A549 treated with Mapracorat at 1 μM for 4 hours (cell line): ENCODE measurements around the gene CXCL5. TPM values are rescaled to one million over a fixed set of nuclear protein-coding genes. Genes with fewer than 3 reads are reported as not detected.

Experiments used
- total RNA-seq: library from RNA; stranded (reverse); fragments of 200-300 nt; extraction: Qiagen RNA extraction; gene quantifications from 5 replicates; pipeline ENCODE4 v1.2.3, GENCODE V29; 2022

CXCL5 gene
- total RNA-seq = 31.9 to 38.4 TPM (median 35.3 TPM) in 5 replicates

DNA sequence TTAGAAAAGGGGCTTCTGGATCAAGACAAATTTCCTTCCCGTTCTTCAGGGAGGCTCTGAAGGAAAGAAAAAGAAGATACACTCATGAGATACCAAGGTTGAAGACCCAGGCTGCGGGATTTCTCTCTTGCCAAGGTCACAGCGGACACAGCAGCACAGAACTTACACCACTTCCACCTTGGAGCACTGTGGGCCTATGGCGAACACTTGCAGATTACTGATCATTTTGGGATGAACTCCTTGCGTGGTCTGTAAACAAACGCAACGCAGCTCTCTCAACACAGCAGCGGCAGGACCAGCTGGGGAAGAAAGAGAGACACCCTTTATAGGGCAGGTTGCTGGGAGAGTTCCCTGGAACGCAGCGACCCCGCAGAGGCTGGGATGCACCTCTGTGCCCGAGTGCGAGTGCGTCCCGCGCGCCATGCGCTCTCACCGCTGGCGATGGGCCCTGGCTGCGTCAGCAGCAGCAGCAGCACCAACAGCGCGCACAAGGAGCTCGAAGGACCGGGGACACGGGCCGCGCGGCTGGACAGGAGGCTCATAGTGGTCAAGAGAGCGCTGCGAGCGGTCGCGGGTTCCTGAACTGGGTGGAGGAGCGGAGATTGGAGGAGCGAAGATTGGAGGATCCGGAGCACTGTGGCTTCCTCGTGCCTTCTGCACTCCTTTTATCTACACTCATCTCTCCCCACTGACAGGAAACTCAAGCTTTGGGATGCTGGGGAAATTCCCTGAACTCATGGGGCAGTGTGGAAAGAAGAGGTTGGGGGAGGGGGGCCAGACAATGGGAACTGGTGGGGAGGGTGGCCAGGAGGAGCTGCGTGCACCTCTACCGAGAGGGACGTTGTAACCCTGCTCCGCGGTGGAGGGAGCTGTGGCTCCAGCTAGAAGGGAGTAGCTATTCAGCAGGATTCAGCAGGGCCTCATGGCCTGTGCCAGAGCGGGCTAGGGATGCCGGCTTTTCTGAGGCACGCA is at the start of gene CXCL5:
Gene CXCL5 (minus strand): TSS at position 638 of the 972 bp plus-strand sequence. CDS start 96 bp downstream, at position 542.

DNA sequence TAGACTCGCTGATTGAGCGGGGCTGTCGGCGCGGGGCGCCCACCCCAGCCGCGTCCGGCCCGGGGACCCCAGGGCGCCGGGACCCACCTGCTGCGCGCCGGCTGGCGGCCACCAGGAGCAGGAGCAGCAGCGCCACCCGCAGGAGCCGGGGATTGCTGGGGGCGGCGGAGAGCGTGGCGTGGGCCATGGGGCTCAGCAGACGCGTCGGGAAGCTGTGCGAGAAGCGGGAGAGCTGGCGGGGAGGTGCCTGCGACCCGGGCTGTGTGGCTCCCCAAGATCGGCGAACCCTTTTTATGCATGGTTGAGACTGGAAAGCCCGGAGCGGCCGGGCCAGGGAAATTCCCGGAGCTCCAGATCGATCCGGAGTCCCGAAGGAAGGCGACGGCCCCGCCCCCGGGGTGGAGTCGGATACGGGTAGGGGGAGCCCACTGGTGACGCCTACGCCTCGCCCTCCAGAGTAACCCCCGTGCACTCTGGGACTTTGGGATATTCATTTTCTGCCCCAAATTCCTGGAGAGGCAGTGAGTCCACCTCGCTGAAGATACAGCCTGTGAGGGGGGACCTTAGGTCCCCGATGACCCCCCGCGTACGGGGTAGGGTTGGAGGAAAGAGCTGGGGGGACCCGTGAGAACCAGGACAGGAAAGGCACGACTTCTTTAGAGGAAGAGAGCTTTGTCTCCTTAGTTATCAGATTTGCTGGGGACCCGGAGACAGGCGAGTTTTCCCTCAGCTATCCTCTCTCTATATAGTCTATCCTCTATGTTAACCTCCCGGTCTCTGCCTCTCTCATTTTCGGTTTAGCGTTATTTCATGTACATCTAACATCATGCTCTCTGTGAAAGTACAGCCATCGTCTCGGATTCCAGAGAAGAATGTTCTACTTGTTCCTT is 40.2 kb upstream of the CXCL5 start, which contains the start of gene CXCL3:
Gene CXCL3 (minus strand): TSS at position 265 of the 890 bp plus-strand sequence. CDS start 78 bp downstream, at position 187.

DNA sequence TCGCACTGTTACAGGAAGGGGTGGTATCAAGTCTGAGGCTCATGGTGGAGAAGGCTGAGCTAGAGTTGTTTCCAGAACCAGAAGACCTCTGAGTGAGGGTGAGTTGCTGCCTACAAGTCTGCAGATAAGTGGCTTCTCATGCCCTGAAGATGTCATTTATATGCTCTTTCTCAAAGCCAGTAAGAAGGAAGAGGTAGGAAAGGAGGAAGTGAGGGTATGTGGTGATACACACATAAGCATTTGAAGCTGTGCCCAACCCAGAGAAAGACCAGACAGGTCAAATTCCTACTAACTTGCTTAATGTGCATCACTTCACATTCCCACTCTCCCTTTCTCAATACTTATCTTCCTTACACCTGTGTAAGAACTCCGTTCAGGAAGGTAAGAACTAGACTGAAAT is 10.4 kb downstream of the CXCL5 start, which contains the start of gene PPBP:
Gene PPBP (minus strand): TSS at position 130 of the 400 bp plus-strand sequence. CDS start 87 bp downstream, at position 43.

Other genes with a start within 250 kb of the CXCL5 start
- not detected in 5 replicates for gene CXCL6, start 162.0 kb downstream of the CXCL5 start, total RNA-seq
- not detected in 5 replicates for gene PF4V1, start 145.4 kb downstream of the CXCL5 start, total RNA-seq
- gene CXCL1, start 129.3 kb downstream of the CXCL5 start, total RNA-seq = 6.0 to 8.7 TPM (median 7.9 TPM) in 5 replicates
- 0.72 to 1.2 TPM (median 1.1 TPM) in 5 replicates for gene PF4, start 16.6 kb downstream of the CXCL5 start, total RNA-seq
- 0.21 TPM in 1 of 5 replicates, not detected in the others for gene PPBP, start 10.5 kb downstream of the CXCL5 start, total RNA-seq
- 2.8 to 4.8 TPM (median 4.3 TPM) in 5 replicates for gene CXCL3, start 40.0 kb upstream of the CXCL5 start, total RNA-seq
- 10.9 to 15.4 TPM (median 15.0 TPM) in 5 replicates for gene CXCL2, start 100.5 kb upstream of the CXCL5 start, total RNA-seq
- gene MTHFD2L, start 159.4 kb upstream of the CXCL5 start, total RNA-seq = 8.6 to 10.0 TPM (median 9.2 TPM) in 5 replicates